ENCODE measurements around the gene NPIPB8. TPM values are rescaled to one million over a fixed set of nuclear protein-coding genes. Genes with fewer than 3 reads are reported as not detected.
"Not testable (repeated sequence)": the region's sequence is repeated elsewhere in the genome, so short reads cannot be mapped to it uniquely, and the experiment has no call there.

The NPIPB8 gene
- total RNA-seq, 2 donors from 2014 or later = 0.31 TPM; not detected in 1

DNA sequence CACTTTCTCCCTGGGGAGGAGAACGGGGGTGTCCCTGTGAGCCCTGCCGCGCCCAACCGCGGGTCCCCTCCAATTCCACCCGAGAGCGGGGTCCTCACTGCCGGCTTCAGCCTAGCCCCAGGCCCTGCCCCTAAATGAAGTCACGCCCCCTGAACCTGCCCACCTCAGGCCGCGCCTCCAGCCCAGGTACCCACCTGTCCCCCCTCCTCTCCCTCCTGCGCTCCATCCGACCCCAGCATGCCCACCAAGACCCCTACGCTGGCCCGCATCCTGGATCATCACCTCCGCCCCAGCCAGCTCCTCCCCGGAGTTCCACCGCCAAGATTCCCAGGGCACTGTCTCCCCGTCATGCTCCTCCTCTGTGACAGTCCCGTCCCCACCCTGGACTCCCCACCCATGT, 36.9 kb upstream of the NPIPB8 start:
- not testable (repeated sequence) for H3K4me3 Mint-ChIP-seq, ATAC-seq, H3K27me3 Mint-ChIP-seq

GRCh38 chr16:28601589-28601988, 36.3 kb upstream of the NPIPB8 start:
- not testable (repeated sequence) for H3K4me3 Mint-ChIP-seq; H3K36me3 Mint-ChIP-seq; H3K27ac Mint-ChIP-seq; H3K27me3 Mint-ChIP-seq; H3K9me3 Mint-ChIP-seq; H3K4me1 Mint-ChIP-seq (ENCODE audit: low read depth in 2 of 2); ATAC-seq; DNase-seq (ENCODE audit: low spot score)

More for the DNA sequence above, 36.9 kb upstream of the NPIPB8 start:
- DNase-seq (ENCODE audit: low spot score); H3K27ac Mint-ChIP-seq; H3K36me3 Mint-ChIP-seq; H3K4me1 Mint-ChIP-seq (ENCODE audit: low read depth in 2 of 2); H3K9me3 Mint-ChIP-seq: not testable (repeated sequence)

GRCh38 chr16:28602062-28602461, 35.8 kb upstream of the NPIPB8 start:
- DNase-seq (ENCODE audit: low spot score); H3K36me3 Mint-ChIP-seq; H3K4me1 Mint-ChIP-seq (ENCODE audit: low read depth in 2 of 2); H3K27me3 Mint-ChIP-seq; H3K27ac Mint-ChIP-seq; ATAC-seq; H3K4me3 Mint-ChIP-seq; H3K9me3 Mint-ChIP-seq: not testable (repeated sequence)

- no peaks in the 10 kb centered on the region for H3K9me3 Mint-ChIP-seq
- no peak overlapping the region for H3K27ac Mint-ChIP-seq
- no peak for ATAC-seq
- H3K4me3 Mint-ChIP-seq = no peak overlapping the region
- H3K4me1 Mint-ChIP-seq (ENCODE audit: low read depth in 2 of 2) = no peaks in the 10 kb centered on the region
- H3K27me3 Mint-ChIP-seq = no peaks in the 10 kb centered on the region
- H3K36me3 Mint-ChIP-seq = no peaks in the 10 kb centered on the region
- DNase-seq (ENCODE audit: low spot score) = no peak
Measured at GRCh38 chr16:28602529-28602928, 35.3 kb upstream of the NPIPB8 start.

DNA sequence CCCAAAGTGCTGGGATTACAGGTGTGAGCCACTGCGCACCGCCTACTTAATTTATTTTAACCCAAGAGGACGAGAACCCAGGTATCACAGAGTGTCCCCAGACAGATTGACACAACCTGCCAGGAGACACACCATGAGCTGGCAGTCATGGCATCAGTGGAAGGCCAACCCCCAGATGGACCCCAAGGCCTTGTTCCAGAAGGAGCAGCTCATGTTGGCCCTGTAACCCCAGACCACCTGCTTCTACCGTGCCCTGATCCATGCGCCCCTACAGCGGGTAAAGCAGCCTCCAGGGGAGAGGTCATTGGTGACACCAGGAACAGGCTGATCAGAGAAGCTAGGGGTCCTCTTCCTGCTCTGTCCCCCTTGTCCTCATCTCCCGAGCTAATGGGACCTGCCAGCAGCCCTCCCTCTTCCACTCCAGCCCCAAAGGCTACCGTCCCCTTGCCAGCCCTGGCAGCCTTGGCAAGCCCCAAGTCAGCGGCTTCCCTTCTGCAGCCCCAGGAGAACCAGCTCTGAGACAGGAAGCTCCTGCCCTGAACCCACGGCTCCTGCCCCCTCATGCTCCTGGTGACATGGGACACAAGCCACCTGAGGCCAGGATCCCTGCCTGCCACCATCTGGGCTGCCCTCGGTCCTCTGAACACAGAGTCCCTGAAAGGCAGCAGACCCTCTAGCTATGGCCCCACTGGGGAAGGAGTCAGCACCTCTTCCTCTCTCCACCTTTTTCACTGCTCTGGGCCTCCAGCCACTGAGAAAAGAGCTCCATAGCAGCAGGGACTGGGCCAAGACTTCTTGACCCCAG, 34.3 kb upstream of the NPIPB8 start:
- no peaks in the 10 kb centered on the region for H3K4me1 Mint-ChIP-seq (ENCODE audit: low read depth in 2 of 2)
- H3K4me3 Mint-ChIP-seq = no peak overlapping the region
- H3K36me3 Mint-ChIP-seq = no peaks in the 10 kb centered on the region
- ATAC-seq = no peak
- no peak for DNase-seq (ENCODE audit: low spot score)
- H3K27ac Mint-ChIP-seq = no peak overlapping the region
- H3K27me3 Mint-ChIP-seq = no peaks in the 10 kb centered on the region
- H3K9me3 Mint-ChIP-seq = no peaks in the 10 kb centered on the region

DNA sequence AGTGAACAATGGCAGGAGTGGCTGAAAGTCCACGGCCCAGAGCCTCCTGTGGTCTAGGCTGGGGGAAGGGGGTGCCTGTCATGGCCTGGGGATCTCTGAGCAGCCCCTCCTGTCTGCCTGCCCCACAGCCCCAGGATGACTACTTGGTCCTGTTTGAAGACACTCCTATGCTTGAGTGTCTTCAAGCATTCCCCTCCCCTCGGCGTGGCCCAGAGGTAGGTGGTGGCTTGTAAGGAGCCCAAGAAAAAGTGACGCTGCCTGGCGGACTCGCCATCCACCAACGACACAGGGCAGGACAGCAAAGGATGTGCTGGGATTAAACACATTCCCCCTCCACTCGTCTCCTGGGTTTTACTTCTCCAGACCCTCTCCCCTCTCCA, 33.7 kb upstream of the NPIPB8 start:
- ATAC-seq = no peak

DNA sequence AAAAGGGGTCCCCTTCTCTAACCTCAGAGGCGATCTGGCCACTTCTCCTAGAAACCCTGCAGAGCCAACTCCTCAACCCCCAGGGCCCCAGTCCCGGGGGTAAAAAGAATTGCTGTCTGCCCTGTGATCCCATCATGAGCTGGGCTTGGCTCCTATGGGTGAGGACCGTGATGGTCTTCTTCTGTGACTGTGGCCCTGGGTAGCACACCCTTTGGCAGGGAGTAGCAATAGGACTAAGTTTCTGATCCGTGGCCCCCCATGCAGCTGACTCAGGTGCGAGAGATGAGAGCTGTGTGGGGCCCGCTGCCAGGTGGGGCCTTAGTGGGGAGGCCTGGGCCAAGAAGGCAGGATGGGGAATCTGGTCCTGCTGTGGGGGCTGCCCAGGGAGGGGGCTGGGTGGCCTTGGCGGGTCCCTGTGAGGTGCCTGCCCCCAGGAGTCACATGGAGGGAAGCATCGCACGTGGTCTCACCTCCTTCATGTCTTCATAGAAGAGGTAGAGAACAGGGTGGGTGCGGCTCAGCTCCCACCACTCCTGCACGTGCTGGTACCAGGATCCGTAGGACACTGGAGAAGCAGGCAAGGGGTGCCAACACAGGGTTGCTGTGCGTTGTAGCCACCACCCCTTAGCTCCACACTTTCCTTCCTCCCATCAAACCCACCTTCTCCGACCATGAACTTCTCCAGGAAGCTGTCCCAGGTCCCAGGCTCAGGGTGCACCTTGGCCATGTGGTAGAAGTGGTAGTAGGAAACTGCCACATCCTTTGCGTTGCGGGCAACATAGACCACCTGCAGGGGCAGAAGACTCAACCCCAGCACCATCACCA, 31.4 kb upstream of the NPIPB8 start:
- Mint-ChIP-seq H3K4me3 (no peak overlapping the region), H3K9me3 (no peaks in the 10 kb centered on the region), H3K36me3 (no peaks in the 10 kb centered on the region), H3K27ac (peak overlapping the region in 1 of 2 donors; percentile 46), H3K4me1 (ENCODE audit: low read depth in 2 of 2) (peaks cover 0 to 8% of the 10 kb centered on the region in 2 donors), H3K27me3 (no peaks in the 10 kb centered on the region)
- no peak for ATAC-seq
- DNase-seq (ENCODE audit: low spot score) = no peak

More for the DNA sequence above, 33.7 kb upstream of the NPIPB8 start:
- Mint-ChIP-seq H3K36me3 (no peaks in the 10 kb centered on the region), H3K4me3 (no peak overlapping the region), H3K9me3 (no peaks in the 10 kb centered on the region), H3K27me3 (no peaks in the 10 kb centered on the region), H3K27ac (no peak overlapping the region), H3K4me1 (ENCODE audit: low read depth in 2 of 2) (no peaks in the 10 kb centered on the region)
- DNase-seq (ENCODE audit: low spot score) = no peak

DNA sequence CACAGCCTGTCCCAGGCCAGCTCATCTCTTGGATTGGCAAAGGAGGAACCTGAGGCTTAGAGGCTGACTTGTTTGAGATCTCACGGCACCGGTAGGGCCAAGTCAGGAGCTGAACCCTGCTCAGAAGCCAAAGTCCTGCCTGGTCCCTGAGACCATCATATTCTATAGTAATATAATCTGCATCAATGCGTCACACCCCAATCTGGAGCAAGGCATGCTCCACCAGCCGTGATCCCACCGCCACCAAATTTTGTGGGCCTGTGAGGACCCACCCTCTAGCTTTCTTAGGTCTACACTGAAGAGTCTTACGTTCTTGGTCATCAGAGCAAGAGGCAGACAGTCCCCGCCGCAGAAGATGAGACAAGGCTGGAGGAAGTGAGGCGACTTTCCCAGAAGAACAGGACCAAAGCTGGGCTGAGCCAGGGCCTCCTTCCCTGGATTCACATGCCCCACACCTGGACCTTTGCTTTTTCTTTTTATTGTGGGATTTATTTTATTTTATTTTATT, 30.7 kb upstream of the NPIPB8 start:
- Mint-ChIP-seq H3K9me3 (no peaks in the 10 kb centered on the region), H3K27ac (peak overlapping the region in 1 of 2 donors; percentile 46), H3K27me3 (no peaks in the 10 kb centered on the region), H3K4me3 (no peak overlapping the region), H3K36me3 (no peaks in the 10 kb centered on the region), H3K4me1 (ENCODE audit: low read depth in 2 of 2) (peaks cover 0 to 8% of the 10 kb centered on the region in 2 donors)
- no peak for ATAC-seq
- no peak for DNase-seq (ENCODE audit: low spot score)

GRCh38 chr16:28607681-28608495, 30.0 kb upstream of the NPIPB8 start:
- H3K9me3 Mint-ChIP-seq; H3K36me3 Mint-ChIP-seq; DNase-seq (ENCODE audit: low spot score); H3K27me3 Mint-ChIP-seq; H3K27ac Mint-ChIP-seq; H3K4me3 Mint-ChIP-seq; ATAC-seq; H3K4me1 Mint-ChIP-seq (ENCODE audit: low read depth in 2 of 2): not testable (repeated sequence)

DNA sequence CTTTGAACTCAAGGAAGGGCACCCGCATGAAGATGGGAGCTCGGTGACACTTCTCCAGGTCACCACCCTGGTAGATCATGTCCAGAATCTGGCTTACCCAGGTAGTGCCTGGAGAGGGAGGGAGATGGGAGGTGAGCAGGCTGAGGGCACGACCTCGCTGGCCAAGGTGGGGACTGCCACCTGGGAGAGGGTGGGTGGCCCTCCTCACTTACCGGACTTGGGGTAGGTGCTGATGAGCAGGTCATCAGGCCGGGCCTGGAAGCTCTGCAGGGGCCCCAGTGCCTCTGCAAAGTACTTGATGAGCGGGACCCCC, 29.4 kb upstream of the NPIPB8 start:
- not testable (repeated sequence) for H3K9me3 Mint-ChIP-seq; H3K4me3 Mint-ChIP-seq; H3K27ac Mint-ChIP-seq; DNase-seq (ENCODE audit: low spot score); H3K36me3 Mint-ChIP-seq; ATAC-seq; H3K4me1 Mint-ChIP-seq (ENCODE audit: low read depth in 2 of 2); H3K27me3 Mint-ChIP-seq

DNA sequence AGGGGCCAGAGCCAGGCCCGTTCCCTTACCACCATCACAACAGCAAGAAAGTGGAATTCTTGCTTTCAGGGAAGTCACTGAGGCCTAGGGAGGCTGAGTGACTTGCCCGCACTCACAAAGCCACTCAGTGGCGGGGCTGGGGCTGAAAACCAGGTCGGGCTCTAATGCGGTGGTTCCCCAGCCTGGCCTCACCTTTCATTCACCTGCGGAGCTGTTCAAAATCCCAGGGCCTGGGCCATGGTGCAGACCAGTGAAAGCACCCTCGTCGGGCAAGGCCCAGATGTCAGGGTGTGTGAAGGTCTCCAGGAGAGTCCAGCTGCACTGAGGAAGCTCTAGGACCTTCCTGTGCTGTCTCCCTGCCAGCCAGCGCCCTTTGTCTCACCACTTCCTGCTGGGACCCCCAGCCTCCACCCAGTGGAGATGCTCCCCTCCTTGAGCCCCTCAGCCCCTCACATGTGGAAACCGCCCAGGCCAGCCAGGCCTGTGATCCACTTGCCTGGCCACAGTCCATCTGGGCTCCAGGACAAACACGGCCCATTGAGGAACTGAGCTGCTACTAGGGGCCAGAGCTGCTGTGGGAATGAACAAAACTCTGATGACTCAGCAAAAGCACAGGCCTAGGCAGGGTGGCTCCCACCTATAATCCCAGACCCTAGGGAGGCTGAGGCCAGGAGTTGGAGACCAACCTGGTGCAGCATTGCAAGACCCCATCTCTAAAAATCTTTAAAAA, 28.8 kb upstream of the NPIPB8 start:
- H3K9me3 Mint-ChIP-seq; DNase-seq (ENCODE audit: low spot score); ATAC-seq; H3K4me3 Mint-ChIP-seq; H3K27me3 Mint-ChIP-seq; H3K4me1 Mint-ChIP-seq (ENCODE audit: low read depth in 2 of 2); H3K36me3 Mint-ChIP-seq: not testable (repeated sequence)
- H3K27ac Mint-ChIP-seq = peak overlapping the region in 1 of 2 donors; percentile 62

DNA sequence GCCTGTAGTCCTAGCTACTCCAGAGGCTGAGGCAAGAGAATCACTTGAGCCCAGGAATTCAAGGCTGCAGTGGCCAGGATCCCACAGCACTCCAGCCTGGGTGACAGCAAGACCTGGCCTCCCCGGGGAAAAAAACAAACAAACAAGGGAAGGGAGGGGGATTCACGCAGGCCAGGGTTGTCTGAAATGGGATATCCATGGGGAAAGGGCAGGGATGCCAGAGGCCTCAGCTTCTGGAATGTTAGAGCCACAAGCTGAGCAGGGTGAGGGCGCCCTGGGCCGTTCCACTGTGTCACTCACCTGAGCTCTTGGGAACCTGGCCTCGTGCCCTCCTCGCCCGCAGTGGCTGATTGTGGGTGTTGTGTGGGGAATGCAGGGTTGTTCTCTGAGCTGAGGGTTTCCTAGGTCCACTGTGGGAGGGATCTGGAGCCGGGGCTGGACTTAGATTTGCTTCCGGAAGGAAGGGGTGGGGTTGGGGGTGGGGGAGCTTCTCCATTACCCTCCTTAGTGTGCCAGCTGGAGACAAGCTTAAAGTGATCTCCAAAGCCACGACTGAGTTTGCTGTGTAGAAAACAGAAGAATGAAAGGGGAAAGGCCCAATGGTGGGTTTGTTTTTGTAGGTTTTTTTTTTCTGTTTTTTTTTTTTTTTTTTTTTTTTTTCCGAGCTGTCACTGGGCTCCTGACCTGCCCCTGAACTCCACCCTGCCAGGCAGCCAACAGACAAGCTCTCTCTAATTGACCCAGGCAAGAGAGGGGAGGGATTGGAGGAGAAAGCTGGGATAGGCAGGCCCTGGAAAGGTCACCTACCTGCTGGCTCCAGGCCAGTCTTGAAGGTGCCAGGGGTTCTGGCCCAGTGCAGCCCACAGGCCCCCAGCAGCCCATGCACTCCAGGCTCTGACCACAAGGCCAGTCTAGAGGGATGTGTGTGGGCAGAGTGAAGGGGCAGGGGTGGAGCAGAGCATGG, 28.0 kb upstream of the NPIPB8 start, which contains the start of gene SULT1A1:
SULT1A1 (minus strand) TSS at position 414 of the 964 bp plus-strand sequence. CDS start 1,189 bp downstream, outside the sequence.
- no peaks in the 10 kb centered on the region for H3K9me3 Mint-ChIP-seq
- H3K4me1 Mint-ChIP-seq (ENCODE audit: low read depth in 2 of 2) = peaks cover 0 to 8% of the 10 kb centered on the region in 2 donors
- H3K36me3 Mint-ChIP-seq = no peaks in the 10 kb centered on the region
- no peaks in the 10 kb centered on the region for H3K27me3 Mint-ChIP-seq
- no peak within 1 kb of the TSS for H3K4me3 Mint-ChIP-seq
- peak within 1 kb of the TSS in 1 of 2 donors; percentile 62 for H3K27ac Mint-ChIP-seq
- no peak for ATAC-seq
- DNase-seq (ENCODE audit: low spot score) = no peak
